Mesenteric fat pad (tissue), 1 donor: ENCODE results near the gene CFAP99. TPM values are rescaled to one million over a fixed set of nuclear protein-coding genes. Genes with fewer than 3 reads are reported as not detected.

Source experiments
- DNase-seq: peaks from one replicate; pipeline ENCODE4 v3.0.0-alpha.2; 2020; ENCODE audit warnings: low spot score
- total RNA-seq: library from RNA; stranded (reverse); fragmentation: NEBNext Ultra II Directional; extraction: Animal tissue kit (Norgen Biotek cat#: 25700); gene quantifications from one replicate; pipeline ENCODE4 v1.2.1, GENCODE V29; 2021
- donor health status: DM: yes; HTN: yes; CAD: no.

Gene CFAP99
- total RNA-seq, 1 donor from 2014 or later, result not detected

GRCh38 chr4:2390784-2391421, 27.9 kb upstream of the CFAP99 start:
- no peak for DNase-seq

- DNase-seq, result no peak
These were observed 25.1 kb upstream of the CFAP99 start for GRCh38 chr4:2393353-2394270.

DNA sequence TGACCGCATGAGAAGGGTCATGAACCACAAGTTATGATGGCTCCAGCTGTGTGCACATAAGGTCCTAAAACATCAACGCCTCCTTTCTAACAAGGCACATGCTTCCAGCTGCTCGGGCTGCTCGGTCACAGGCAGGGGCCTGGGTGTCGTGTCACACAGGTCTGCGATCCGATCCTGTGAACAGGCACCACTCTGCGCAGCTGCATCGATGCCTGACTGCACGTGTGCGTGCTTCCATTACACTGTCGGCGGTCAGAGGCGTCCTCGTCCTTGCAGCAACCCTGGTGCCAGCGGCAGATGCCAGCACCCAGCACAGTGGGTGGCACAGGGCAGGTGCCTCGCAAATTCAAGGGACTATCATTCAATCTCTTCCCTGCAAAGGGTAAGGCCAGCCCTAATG, 24.2 kb upstream of the CFAP99 start:
- no peak for DNase-seq

GRCh38 chr4:2395038-2395437, 23.7 kb upstream of the CFAP99 start:
- DNase-seq, result no peak

GRCh38 chr4:2395584-2395983, 23.2 kb upstream of the CFAP99 start:
- DNase-seq, result no peak

DNA sequence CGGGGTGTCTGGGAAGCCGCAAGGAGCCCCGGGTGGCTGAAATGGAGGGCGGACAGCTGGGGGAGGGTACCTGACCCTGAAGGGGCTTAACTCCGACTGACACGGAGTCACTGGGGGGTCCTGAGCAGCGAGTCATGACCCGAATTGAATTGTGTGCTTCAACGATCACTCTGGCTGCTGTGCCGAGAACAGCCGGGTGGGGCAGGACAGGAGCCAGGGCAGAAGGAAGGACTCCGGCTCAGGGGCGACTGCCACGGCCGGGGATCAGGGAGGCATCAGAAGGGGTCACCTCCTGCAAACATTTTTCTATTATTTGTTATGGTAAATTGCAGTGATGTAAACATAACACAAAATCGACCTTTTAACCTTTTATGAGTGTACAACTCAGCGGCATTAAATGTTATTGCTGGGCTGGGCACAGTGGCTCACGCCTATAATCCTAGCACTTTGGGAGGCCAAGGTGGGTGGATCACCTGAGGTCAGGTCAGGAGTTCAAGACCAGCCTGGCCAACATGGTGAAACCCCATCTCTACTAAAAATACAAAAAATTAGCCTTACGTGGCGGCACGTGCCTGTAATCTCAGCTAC, 21.9 kb upstream of the CFAP99 start:
- DNase-seq, result no peak

- DNase-seq, result no peak
These were observed 21.0 kb upstream of the CFAP99 start for GRCh38 chr4:2397596-2398379.

GRCh38 chr4:2399216-2399615, 19.5 kb upstream of the CFAP99 start:
- no peak for DNase-seq

DNA sequence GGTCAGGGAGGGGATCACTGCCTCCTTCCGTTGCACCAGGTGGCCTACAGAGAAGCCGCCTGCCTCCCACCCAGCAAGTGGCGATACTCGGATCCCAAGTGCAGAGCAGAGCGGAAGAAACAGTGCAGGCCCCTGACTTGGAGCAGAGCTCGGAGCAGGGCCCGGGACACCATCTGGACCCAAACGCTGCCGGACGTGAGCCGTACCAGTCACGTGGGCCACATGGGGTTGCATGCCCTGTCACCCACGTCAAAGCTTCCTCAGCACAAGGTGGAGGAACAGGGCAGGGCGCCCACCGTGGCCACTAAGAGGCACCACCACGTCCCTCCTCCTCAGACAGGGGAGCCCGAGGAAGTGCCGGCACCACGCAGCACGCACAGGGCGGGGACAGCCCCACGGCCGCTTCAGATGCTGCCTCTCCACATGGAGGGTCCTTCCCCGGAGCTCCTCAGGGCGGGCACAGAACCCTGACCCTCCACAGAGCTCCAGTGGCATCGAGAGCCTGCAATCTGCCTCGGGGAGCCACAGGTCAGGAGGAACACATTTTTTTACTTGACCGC, 19.0 kb upstream of the CFAP99 start:
- DNase-seq, result no peak

DNA sequence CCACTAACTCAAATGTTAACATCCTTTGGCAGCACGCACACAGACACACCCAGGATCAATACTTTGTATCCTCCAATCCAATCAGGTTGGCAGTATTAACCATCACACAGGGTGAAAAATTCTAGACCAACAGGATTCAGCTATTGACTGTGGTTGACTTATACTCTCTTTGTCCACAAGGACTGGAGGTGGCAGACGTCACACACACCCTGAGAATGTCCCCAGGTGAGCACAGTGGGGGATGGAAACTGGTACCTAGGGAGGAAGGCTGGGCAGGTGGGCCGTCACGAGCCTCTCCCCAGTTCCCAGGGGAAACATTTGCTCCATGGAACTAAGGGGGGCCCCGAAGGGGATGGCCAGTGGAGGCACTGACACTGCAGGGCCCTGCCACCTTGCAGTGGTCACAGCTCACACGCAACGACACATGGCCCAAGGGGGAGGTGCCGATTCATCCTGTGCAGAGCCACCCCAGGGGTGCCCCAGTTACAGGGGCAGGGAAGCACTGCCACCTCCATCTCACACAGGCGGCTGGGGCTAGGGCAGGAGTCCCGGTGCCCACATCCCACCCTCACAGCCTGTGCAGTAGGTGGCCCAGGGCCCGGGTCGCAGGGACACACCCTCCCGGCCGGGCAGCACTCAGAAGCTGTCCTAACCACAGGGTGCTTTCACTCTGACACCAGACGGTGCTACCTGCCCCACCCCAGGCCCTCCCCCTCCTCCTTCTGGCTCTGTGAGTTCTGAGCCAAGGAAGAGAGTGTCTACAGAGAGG, 17.7 kb upstream of the CFAP99 start:
- DNase-seq, result no peak

DNA sequence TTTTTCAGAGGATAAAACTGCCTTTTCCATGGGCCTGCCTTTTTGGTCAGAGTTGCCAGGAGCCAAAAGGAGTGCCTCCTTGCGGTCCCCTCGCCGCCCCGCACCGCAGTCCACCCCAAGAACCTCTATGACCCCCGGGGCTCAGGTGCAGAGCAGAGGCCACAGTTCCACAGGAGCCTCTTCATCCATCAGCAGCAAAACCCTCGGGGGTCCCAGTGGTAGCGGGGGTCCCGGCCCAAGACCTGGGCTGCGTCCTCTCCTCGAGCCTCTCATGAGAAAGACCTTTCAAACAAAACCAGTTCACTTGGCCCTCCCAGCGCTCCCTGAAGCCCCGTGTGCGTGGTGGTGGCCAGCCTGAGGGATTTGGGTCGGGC, 17.2 kb upstream of the CFAP99 start:
- no peak for DNase-seq

DNA sequence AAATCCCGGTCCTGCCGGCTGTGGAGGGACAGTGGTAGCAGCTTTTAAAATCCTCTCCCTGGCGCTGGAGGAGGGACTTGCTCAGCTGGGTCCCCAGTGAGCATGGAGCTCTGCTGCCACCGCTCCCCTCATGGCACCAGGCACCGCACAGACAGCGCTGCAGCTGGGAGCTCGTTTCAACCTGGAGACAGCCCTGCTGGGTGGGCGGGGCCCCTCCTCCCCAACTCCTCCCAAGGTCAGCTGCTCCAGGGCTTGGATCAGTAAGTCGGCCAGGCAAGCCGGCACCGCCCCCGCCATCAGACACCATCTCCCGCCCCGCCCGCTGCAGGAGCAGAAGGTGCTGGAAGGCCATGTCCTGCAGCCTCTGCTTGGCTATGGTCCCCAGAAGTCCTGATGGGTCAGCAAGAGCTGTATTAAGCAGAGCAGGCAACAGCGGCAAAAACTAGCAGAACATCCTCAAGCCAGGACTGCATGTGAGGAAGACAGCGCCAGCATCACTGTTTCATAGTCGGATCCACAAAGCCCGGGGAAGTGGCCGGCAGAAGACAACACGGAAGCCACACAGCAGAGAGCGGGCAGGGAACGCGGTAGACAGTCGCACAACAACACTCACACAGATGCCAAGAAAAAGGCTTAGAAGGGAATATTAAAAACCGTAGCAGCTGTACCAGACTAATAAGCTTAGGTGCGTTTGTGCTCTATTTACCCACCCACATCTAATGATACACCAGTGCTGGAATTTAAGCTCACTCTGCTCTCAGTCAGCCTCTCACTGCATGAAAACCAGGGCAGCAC, 16.5 kb upstream of the CFAP99 start:
- DNase-seq, result no peak

GRCh38 chr4:2402941-2403340, 15.8 kb upstream of the CFAP99 start:
- DNase-seq, result no peak

DNA sequence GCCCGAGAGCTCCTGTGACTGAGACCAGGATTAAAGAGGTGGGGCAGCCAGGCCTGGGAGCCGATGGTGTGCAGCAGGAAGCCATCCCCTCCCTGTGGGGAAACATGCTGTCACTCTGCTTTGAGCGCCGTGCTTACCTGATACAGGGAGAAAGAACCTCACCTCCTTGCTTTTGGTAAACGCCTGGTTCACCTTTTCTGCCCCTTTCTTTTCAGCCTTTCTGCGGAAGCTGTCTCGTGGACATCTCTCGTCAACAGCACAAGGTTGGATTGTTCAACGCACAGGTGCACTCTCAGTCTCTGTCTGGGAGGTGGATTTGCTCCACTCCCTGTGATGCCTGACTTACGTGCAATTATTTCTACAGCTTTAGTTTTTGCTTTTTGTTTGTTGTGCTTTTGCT, 12.3 kb upstream of the CFAP99 start:
- DNase-seq, result no peak

- DNase-seq, result no peak
These were observed 11.8 kb upstream of the CFAP99 start for GRCh38 chr4:2406920-2407319.

DNA sequence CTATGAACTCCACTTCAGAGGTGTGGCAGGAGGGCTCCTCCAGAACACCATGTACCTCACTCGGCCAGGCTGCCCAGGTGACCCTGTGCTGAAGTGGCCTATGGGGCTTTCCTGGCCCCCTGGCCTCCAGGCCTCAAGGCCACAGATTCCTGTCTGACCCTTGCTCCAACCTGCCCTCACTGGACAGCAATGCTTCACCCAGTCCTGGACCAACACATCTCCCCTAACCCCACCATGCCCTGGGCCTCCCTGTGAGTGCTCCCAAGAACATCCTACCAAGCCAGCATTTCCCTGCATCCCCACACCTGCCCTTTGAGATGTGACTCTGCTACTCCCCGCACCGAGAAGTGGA, 10.8 kb upstream of the CFAP99 start:
- no peak for DNase-seq

GRCh38 chr4:2408401-2408958, 10.3 kb upstream of the CFAP99 start:
- no peak for DNase-seq

GRCh38 chr4:2408976-2409375, 9.8 kb upstream of the CFAP99 start:
- no peak for DNase-seq

DNA sequence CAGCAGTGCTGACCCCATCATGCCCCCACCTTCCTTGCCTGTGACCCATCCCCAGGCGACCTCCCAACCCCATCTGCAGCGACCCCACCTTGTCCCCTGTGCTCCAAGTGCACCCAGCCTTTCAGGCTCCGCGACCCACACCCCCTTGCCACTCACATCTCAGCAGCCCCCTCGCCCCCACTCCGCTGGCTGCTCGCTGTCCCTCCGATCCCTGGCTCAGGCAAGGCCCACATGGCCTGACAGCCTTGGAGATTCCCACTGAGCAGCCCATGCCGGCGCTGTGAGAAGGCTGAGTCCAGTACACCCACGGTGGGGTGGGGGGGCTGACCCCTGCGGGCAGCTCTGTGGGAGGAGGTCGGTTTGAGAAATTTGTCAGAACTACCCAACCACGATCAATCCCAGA, 9.4 kb upstream of the CFAP99 start:
- no peak for DNase-seq
